GM18873 (cell line): ENCODE measurements around the gene DYNLT2.

ENCODE experiments used
- ATAC-seq: cut with Tn5 transposase; IDR thresholded peaks from one replicate; pipeline ENCODE4 v1.9.1; 2021; ENCODE audit warnings: mild to moderate bottlenecking, moderate library complexity, moderate number of reproducible peaks; ENCODE audit not compliant: unreplicated experiment, low FRiP score

Gene DYNLT2

DNA sequence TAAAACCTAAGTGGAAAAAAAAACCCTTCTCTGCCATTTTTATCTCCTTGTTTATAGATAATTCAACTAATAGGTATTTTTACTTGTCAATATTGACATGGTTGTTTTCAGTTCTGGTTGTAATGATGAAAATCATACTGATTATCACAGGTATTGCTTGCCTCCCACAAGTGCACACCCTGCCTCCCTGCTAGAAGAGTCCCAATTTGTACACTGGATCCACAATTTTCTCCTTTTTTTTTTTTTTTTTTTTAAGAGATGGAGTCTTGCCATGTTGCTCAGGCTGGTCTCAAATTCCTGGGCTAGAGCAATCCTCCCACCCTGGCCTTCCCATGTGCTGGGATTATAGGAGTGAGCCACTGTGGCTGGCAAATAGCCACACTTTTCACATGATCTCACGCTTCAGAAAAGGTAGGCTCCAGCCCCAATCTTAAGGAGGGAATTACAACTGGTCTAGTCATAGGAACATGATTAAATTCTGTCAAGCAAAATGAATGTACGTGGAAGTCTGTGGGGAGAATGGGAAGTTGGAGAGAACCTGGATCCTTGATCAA lies 12.3 kb downstream of the DYNLT2 start:
- no peak for ATAC-seq

DNA sequence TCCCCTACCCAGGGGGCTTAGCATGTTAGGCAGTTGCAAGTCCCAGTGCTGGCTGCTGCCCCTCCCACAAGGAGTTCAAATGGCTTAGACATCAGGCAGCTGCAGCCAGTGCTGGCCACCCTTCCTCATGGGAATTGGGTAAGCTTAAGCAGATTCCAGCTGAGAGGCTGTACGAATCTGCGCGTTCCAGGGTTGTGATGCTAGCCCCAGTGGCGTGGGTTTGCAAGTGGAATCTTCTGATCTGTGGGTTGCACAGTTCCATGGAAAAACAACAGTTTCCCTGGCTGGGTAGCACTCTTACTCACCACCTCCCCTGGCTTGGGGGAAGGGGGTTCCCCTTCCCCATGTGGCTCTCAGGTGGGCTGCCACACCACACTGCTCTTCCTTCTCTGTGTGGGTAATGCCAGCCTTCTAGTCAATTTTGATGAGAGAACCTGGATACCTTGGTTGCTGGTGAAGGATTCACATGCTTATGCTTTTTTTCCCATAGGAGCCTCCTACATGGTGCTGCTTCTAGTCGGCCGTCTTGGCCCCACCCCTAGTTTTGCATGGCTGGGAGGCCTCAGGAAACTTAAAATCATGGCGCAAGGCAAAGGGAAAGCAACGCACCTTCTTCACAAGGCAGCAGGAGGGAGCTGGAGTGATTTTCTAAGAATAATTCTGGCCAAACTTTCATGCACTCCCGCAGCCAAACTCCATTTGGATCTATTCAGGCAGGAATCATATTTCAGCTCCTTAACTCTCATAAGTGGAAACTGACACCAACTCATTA lies 13.0 kb downstream of the DYNLT2 start:
- ATAC-seq: no peak

DNA sequence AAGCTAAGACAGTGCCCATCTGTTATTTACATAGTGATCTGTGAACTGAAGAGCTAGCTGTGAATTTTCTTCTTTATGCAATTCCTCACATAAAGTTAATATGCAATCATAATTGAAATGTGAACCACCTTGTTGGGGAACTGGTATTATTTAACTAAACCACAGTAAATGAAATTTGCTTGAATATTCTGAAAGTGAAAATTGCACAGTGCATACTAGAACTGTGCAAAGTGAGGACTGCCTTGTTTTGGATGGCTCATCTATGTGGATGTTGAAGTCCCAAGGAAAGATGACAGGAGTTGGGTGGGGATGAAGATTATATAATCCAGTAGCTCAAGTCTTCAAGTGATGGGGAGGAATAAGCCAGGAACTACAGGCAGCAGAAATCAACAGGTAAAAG lies 21.4 kb downstream of the DYNLT2 start:
- ATAC-seq: no peak

DNA sequence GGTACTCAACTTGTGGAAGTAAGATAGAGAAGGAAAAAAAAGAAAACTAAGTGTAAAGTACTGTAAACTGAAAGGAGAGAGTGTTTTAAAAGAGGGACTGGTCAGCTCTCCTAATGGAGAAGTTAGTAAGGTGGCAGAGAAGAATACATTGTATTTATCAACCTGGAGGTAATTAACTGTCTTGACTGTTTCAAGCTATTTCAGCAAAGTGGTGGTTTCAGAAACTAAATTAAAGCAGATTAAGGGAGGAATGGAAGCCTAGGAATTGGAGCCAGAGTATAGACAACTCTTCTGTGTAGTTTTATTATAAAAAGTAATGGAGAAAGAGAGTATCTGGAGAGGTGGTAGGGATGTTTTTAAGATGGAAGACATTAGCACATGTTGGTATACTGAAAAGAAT lies 24.4 kb downstream of the DYNLT2 start:
- no peak for ATAC-seq

DNA sequence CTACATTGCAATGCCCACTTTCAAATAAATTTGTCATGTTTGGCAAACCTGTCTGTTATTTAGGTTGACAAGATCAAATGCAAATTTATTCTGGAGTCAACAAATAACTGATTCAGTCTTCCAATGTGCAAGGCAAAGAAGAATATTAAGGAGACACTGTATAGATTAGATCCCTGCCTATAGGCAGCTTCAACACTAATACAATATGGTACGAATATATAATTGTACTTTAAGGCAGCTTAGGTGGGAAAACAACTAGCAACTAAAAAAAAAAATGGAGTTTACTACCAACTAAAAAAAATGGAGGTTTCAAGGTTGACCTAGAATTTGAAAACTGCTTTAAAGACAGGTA lies 25.3 kb downstream of the DYNLT2 start:
- ATAC-seq: no peak

DNA sequence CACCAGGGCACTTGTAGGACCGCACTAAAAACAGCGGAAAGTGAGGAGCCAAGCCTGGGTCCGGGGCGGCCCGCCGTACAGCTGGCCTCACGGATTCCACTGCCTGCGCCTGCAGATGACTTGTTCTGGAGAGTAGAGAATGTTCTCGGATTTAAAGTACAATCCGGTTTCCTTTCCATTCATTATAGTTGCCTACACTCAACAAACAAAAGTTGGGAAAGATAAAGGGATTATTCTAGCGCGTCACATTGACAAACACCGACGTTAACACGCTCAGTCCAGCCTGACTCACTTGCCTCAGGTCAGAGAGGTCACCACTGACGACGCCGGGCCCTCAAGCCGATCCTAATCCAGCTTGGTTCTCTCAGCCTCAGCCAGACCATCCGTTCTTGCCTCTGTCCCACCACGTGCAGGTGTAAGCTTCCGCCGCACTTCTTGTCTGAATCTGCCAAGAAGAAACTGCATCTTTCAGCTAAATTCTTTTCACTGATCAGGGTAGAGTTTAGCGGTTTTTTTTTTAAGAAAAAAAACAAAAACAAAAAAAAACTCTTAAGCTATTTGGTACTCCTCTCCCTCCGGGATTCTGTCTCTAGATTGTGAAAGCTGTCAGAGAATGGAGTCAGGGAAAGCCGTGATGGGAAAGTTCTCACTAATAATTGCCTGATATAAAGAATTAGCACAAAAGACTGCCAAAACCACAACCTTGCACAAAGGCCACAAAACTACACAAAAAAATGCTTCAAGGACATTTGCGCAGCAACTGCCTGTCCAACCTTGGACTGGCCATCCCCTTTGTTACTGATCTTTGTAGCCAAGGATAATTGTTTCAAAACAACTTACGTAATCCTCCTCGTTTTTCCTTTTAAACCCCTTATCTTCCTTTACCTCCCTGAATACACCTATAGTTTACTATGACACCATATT lies 26.0 kb downstream of the DYNLT2 start:
- no peak for ATAC-seq

DNA sequence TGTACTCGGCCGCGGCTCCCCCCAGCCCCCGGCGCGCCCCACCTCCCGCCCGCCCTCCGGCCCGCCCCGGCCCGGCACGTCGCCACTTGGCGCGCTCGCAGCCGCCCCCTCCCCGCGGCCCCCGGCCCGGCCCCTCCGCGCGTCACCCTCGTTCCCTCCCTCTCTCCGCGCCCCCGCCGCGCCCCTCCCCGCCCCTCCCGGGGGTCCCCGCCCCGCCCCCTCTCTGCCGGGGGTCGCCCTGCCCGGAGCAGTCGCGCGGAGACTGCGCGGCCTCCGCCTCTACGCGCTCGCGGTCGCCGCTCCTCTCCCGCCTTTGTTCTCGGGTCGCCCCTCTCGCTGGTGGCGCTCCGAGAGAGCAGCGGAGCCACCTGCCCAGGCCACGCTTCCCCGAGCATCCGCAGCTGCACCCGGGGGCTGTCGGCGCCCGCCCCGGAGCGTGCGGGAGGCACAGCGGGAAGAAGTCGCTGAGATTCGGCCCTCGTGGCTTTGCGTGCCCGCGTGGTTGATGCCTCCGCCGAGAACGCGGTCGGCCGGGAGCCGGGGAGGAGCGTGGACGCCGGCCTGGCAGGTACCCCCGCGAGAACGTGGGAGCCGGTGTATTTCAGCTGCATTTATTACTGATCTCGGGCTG lies 26.8 kb downstream of the DYNLT2 start, which contains the start of gene PHF10:
TSS of gene PHF10 (minus strand) at position 7 of the 631 bp plus-strand sequence. CDS start 569 bp downstream, outside the sequence.
- ATAC-seq: peak; percentile 27

DNA sequence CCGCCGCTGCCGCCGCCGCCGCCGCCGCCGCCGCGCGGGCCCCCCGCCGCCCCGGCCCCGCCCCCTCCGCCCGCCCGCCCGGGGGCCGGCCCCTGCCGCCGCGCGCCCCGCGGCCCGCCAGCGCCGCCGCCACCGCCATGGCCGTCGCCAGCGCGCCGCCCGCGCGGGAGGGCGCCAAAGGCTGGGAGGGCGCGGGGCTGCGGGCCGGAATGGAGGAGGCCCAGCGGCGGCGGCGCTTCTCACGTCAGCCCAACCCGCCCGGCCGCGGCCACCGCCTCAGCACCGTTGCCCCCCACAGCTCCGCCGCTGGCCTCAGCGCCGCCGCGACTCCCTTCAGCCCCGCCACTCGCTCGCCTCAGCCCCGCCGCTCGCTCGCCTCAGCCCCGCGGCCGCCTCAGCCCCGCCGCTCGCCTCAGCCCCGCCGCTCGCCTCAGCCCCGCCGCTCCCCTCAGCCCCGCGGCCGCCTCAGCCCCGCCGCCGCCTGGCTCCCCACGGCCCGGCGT lies 27.3 kb downstream of the DYNLT2 start:
- ATAC-seq: peak; percentile 20

DNA sequence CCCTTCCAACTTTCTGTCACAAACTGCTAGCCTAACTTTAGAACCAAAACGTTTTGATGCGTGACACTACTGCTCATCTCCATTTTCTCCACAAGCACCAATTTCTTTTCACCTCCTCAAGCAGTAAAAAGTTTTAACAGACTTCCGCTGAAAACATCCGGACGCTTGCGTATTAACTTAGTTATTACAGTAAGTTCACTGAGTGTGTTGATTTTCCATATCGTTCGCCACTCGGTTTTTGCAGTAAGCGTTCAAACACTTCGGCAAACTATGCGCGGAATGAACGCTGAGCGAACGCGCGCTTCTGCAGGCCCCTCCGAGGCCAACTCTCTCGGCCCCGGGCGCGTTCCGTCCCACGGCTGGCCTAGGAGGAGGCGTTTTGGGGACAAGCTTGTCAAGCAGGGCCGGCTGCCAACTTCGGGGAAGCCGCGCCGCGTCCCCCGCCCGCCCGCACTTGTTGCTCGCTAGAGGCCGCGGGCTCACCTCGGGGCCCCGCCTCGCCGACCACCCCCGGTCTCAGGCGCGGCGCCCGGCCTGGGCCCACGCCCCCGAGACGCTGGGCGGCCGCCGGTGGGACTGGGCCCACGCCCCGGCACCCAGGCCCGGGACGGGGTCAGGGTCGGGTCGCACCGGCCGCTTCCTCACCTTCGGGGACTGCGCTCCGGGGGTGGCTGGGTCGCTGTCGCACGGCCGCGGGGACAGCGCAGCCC lies 28.0 kb downstream of the DYNLT2 start:
- ATAC-seq: peak; percentile 33

DNA sequence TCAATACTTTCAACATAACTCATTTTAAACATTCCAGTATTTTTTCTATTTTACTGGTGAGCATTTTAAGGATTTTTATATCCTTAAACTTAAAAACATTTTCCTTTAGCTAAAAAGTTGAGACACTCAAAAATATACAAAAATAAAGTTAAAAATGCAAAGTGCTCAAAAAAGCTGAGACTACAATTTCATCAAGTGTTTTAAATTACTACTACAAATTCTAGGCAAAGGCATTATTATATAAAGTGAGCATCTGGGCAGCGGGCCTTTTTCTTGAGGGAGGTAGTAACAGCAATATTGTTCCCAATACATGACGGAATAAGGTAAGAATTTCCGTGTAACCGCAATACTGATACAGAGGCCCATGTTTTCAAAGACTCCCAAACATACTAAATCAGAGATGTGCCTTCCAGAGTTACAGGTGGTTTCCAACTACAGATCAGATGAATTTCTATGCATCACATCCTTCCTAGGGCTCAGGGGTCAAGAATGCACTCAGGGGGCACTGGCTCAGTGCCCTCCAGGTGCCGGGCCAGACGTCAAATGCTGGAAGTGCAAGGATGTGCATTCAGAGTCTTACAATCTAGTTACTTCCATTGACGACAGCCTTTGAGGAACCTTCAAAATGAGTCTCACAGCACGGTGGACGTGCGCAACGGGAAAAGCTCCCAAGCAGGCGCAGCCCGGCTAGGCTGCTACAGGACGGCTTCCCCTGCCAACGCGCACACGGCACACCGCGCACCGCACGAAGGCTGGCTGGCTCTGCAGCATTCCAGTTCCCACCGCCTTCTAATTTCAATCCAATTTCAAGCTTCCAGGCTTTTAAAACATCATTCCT lies 28.8 kb downstream of the DYNLT2 start:
- peak; percentile 29 for ATAC-seq

DNA sequence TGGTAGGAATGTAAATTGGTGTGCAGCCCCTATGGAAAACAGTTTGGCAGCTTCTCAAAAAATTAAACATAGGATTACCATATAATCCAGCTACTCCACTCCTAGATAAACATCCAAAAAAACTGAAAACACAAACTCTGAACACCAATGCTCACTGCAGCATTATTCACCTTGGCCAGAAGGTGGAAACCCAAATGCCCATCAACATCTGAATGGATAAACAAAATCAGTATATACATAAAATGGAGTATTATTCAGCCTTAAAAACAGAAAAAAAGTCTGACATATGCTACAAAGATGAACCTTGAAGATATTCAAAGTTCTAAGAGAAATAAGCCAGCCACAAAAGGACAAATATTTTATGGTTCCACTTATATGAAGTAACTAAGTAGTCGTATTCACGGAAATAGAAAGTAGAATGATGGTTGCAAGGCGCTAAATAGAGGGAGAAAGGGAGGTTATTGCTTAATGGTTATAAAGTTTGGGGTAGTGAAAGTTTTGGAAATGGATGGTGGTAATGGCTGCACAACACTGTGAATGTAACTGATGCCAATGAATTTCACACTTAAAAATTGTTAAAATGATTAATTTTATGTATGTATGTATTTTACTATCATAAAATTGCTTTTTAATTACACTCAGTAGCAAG lies 31.0 kb downstream of the DYNLT2 start:
- ATAC-seq: no peak

DNA sequence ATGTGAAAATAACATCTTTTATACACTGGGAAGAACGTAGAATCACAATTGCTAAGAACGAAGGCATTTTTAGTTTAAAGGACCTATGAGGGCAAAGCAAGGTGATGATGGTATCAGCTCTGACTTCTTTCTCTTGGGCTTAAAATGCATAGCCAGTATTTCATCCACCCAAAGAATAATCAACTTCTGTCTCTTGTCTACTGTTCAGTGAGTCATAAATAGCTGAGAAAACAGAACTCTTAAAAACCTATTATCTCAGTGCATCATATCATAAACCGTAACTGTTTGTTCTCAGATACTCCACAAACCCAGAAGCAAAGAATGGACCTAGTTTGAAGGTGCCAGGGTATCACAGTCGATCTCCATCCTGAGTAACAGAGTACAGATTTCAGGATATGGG lies 32.3 kb downstream of the DYNLT2 start:
- ATAC-seq: no peak

DNA sequence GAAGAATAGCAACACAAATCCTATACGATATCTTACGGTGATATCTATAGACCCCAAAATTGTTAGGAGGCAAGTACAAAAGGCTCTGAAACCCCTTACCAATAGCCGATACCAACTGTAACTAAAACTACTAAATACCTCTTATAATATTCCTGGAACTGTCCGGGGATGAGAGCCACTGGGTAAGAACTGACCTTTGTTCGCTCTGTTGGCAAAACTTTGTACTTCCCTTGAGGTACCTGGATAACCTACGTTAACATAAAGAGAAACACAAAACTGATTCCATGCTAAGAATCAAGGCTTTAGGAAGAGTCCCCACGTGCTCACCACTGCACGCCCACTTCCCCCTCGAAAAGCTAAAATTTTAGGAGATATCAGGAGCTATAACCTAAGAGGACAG lies 36.8 kb downstream of the DYNLT2 start:
- no peak for ATAC-seq

DNA sequence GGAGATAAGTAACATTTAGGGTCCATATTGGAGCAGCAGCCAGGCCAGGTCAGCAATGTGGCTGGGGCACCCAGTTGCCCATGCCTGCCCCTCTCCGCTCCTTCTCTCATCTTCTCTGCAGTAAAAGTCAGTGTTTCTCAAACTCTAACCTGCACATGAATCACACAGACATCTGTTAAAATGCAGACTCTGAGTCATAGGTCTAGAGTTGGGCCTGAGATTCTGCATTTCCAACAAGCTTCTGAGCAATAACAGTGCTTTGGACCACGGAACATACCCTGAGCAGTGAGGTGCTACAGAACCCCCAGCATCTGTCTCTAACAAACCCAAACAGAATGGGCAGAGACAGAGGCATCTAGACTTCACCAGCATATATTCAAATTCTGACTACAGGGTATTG lies 37.2 kb downstream of the DYNLT2 start:
- no peak for ATAC-seq

DNA sequence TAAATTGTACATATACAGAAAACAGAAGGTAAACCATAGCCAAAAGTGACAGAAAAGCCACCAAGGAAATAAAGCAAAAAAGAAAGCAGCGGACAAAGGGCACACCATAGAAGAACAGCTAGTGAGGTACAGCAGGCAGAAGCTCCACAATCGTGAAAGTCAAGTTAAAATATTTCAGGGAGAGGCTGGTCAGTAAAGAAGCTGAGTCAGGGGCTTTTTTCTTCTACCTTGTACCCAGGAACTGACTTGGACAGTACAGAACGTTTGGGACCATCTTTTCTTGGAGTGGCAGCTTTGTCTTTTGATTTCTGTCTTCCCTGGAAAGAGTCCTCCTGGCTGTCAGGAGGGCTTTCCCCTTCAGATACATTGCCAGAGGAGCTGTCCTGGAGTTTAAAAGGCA lies 41.4 kb downstream of the DYNLT2 start:
- ATAC-seq: no peak

DNA sequence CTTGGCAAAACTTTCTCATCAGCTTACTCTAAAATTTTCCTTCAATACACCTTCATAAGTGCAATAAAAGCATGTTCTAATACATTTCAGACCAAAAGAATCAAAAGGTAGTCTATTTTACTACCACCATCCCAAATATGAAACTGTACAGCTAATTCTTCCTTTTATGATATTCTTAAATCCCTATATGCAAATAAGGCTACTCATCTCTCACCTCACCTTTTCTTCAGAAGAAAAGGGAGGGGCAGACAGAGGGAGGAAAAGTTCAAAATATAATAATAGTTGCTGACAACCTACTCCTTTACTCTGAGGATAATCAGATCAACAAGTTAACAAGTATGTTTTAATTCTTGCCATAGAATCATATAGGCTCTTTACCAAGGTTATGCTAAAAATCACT lies 42.1 kb downstream of the DYNLT2 start:
- ATAC-seq: no peak

DNA sequence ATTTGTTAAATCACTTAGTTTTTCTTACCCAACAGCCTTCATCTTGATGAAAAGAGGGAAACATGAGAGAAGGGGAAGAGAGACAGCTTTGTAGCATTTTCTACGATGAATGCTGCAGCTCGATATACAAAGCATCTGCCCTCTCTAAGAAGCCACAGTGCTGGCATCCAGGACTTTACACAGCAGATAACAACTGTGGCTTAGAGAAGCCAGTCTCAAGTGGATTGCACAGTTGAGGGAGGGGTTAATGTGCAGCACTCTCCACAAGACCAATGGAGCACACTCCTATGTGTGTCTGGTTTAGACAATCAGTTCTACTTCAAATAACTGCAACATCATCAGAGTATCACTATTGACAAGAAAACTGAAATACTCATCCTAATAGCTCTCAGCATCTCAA lies 43.6 kb downstream of the DYNLT2 start:
- ATAC-seq: no peak

DNA sequence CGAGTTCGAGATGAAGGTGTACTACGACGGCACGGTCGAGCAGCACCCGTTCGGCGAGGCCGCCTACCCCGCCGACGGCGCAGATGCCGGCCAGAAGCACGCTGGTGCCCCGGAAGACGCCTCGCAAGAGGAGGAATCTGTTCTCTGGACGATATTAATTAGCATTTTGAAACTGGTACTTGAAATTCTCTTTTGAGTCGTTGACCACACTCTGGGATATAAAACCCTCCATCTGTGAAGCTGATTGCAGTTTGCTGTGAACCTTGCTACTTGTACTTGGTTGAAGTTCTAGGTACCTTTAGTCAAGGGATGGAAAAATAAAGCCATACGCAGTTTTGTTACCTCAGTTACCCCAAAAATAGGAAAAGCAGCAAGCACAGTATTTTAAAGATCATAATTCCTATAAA lies 48.5 kb downstream of the DYNLT2 start:
- peak; percentile 4 for ATAC-seq
